CD14-positive monocyte (primary cell): ENCODE data around the gene OR51I1. TPM values are rescaled to one million over a fixed set of nuclear protein-coding genes. Genes with fewer than 3 reads are reported as not detected.

Source experiments
- DNase-seq, 3 donors: peaks; one replicate each; pipeline ENCODE4 v3.0.0-alpha.2; 2011 to 2022
- H2AFZ ChIP-seq: 2 replicates; pipeline ENCODE4 v1.6.0; 2012; ENCODE audit warnings: mild to moderate bottlenecking, low read depth, low read length, inconsistent platforms; ENCODE audit not compliant: insufficient read depth, poor library complexity, severe bottlenecking
- H3K27ac ChIP-seq, 2 donors: 1 replicate in 1 of 2; 2 replicates in 1 of 2; pipeline ENCODE4 v1.5.1; 2012 to 2013; ENCODE audit warnings: low read length in 2 of 2, control low read depth in 1 of 2, inconsistent platforms in 1 of 2, low read depth in 1 of 2, mild to moderate bottlenecking in 1 of 2
- H3K27me3 ChIP-seq, 2 donors: one replicate each; pipeline versions ENCODE4 v1.6.0 to v1.6.1; 2011 to 2013; ENCODE audit warnings: low read length in 2 of 2; ENCODE audit not compliant: control insufficient read depth in 2 of 2, insufficient read depth in 2 of 2
- H3K36me3 ChIP-seq, 2 donors: replicated peaks in 1 of 2; 1 replicate in 1 of 2; 2 replicates in 1 of 2; pipeline versions ENCODE4 v1.5.1 to v1.6.1; 2012 to 2013; ENCODE audit warnings: low read length in 2 of 2, control low read depth in 1 of 2, inconsistent platforms in 1 of 2, mild to moderate bottlenecking in 1 of 2; ENCODE audit not compliant: insufficient read depth in 2 of 2, control insufficient read depth in 1 of 2
- H3K4me1 ChIP-seq, 2 donors: 1 replicate in 1 of 2; 2 replicates in 1 of 2; pipeline versions ENCODE4 v1.5.1 to v1.6.1; 2012 to 2013; ENCODE audit warnings: low read length in 2 of 2, control low read depth in 1 of 2, inconsistent platforms in 1 of 2, mild to moderate bottlenecking in 1 of 2, moderate library complexity in 1 of 2; ENCODE audit not compliant: insufficient read depth in 2 of 2, control insufficient read depth in 1 of 2
- H3K4me2 ChIP-seq: replicated peaks from 2 replicates; pipeline ENCODE3; 2012; ENCODE audit warnings: low read length, moderate library complexity, mild to moderate bottlenecking; ENCODE audit not compliant: poor library complexity, severe bottlenecking; ENCODE audit errors: extremely low read depth
- H3K4me3 ChIP-seq, 3 experiments: fragments of 200-600 bp in 1 of 3; sonication (generic) in 1 of 3; replicated peaks in 1 of 3; 1 replicate in 2 of 3; 2 replicates in 1 of 3; pipeline ENCODE4 v1.5.1; 2011 to 2013; ENCODE audit warnings: low read length in 3 of 3, mild to moderate bottlenecking in 3 of 3, control low read depth in 2 of 3, low read depth in 2 of 3, inconsistent platforms in 1 of 3, moderate library complexity in 1 of 3
- H3K79me2 ChIP-seq: 2 replicates; pipeline ENCODE4 v1.6.0; 2012; ENCODE audit warnings: mild to moderate bottlenecking, control low read depth, inconsistent platforms, low read length, moderate library complexity; ENCODE audit not compliant: insufficient read depth
- H3K9ac ChIP-seq: 2 replicates; pipeline ENCODE4 v1.6.0; 2017; ENCODE audit warnings: low read length, mild to moderate bottlenecking; ENCODE audit not compliant: insufficient read depth, poor library complexity, severe bottlenecking
- H3K9me3 ChIP-seq, 2 donors: replicated peaks in 1 of 2; 1 replicate in 1 of 2; 2 replicates in 1 of 2; pipeline versions ENCODE4 v1.5.1 to v1.6.1; 2012 to 2013; ENCODE audit warnings: low read length in 2 of 2, control low read depth in 1 of 2; ENCODE audit not compliant: control insufficient read depth in 1 of 2, insufficient read depth in 1 of 2
- H4K20me1 ChIP-seq: 2 replicates; pipeline ENCODE4 v1.6.0; 2012; ENCODE audit warnings: mild to moderate bottlenecking, low read length, control low read depth, moderate library complexity; ENCODE audit not compliant: insufficient read depth
- H3K27ac Mint-ChIP-seq, 7 donors: one replicate each; pipeline ENCODE4 v1.8.0; 2020; ENCODE audit warnings: mild to moderate bottlenecking in 7 of 7, mixed read lengths in 7 of 7, moderate library complexity in 6 of 7, inconsistent platforms in 2 of 7
- H3K27me3 Mint-ChIP-seq, 3 donors: one replicate each; pipeline ENCODE4 v1.8.0; 2021 to 2022; ENCODE audit warnings: low read depth in 3 of 3, mild to moderate bottlenecking in 3 of 3, mixed read lengths in 3 of 3, moderate library complexity in 3 of 3, inconsistent platforms in 1 of 3
- H3K36me3 Mint-ChIP-seq, 2 donors: one replicate each; pipeline ENCODE4 v1.8.0; 2020; ENCODE audit warnings: mixed read lengths in 2 of 2, inconsistent platforms in 1 of 2, mild to moderate bottlenecking in 1 of 2
- H3K4me1 Mint-ChIP-seq: one replicate; pipeline ENCODE4 v1.8.0; 2020; ENCODE audit warnings: mild to moderate bottlenecking, mixed read lengths
- H3K4me3 Mint-ChIP-seq, 2 donors: one replicate each; pipeline ENCODE4 v1.8.0; 2020; ENCODE audit warnings: mild to moderate bottlenecking in 2 of 2, mixed read lengths in 2 of 2, moderate library complexity in 1 of 2
- H3K9me3 Mint-ChIP-seq, 7 donors: one replicate each; pipeline ENCODE4 v1.8.0; 2020 to 2022; ENCODE audit warnings: mixed read lengths in 7 of 7, mild to moderate bottlenecking in 6 of 7, moderate library complexity in 6 of 7, inconsistent platforms in 2 of 7
- WGBS: methylation state at CpG from one replicate; pipeline ENCODE4 v1.1.5; 2013; ENCODE audit warnings: missing lambda C conversion rate; ENCODE audit not compliant: insufficient coverage; 5-methylcytosine and 5-hydroxymethylcytosine counted together
- intact Hi-C, 2 donors: fragments of 100-400 bp; cut with micrococcal nuclease; formaldehyde crosslinking; loops; one replicate each; pipeline versions ENCODE4 v1.15.0 to v1.15.1; 2023
- polyA plus RNA-seq, 3 donors: library from polyadenylated mRNA; depleted of rRNA in 1 of 3; unstranded in 2 of 3; stranded (reverse) in 1 of 3; fragments of 300-500 nt in 2 of 3; fragments of >200 nt in 1 of 3; fragmentation: Illumina TruSeq in 2 of 3; gene quantifications; 1 replicate in 2 of 3; 2 replicates in 1 of 3; pipeline ENCODE4 v1.2.3, GENCODE V29; 2012 to 2021
- TF ChIP-seq, protein P1 (sequence below): fragments of 200-600 bp; IDR thresholded peaks from one replicate; pipeline ENCODE4 v1.8.0; 2022; ENCODE audit warnings: antibody characterized with exemption, mild to moderate bottlenecking

Gene OR51I1
- polyA plus RNA-seq, 3 donors, result not detected

GRCh38 chr11:5488798-5489399 is 47.6 kb upstream of the OR51I1 start:
- Histone ChIP-seq H3K9me3 (no peaks in the 10 kb centered on the region), H3K27ac (no peak overlapping the region), H3K9ac (no peak overlapping the region), H3K27me3 (no peaks in the 10 kb centered on the region), H3K4me2 (no peak overlapping the region), H3K4me3 (no peak overlapping the region), H4K20me1 (no peaks in the 10 kb centered on the region), H3K36me3 (no peaks in the 10 kb centered on the region), H3K79me2 (no peaks in the 10 kb centered on the region), H3K4me1 (no peaks in the 10 kb centered on the region), H2AFZ (no peak overlapping the region)
- Mint-ChIP-seq H3K9me3 (no peaks in the 10 kb centered on the region), H3K4me1 (peaks cover 3% of the 10 kb centered on the region), H3K27ac (no peak overlapping the region), H3K4me3 (no peak overlapping the region), H3K27me3 (peaks cover 0 to 3% (median 0%) of the 10 kb centered on the region in 3 donors), H3K36me3 (no peaks in the 10 kb centered on the region)
- TF ChIP-seq, protein P1, sequence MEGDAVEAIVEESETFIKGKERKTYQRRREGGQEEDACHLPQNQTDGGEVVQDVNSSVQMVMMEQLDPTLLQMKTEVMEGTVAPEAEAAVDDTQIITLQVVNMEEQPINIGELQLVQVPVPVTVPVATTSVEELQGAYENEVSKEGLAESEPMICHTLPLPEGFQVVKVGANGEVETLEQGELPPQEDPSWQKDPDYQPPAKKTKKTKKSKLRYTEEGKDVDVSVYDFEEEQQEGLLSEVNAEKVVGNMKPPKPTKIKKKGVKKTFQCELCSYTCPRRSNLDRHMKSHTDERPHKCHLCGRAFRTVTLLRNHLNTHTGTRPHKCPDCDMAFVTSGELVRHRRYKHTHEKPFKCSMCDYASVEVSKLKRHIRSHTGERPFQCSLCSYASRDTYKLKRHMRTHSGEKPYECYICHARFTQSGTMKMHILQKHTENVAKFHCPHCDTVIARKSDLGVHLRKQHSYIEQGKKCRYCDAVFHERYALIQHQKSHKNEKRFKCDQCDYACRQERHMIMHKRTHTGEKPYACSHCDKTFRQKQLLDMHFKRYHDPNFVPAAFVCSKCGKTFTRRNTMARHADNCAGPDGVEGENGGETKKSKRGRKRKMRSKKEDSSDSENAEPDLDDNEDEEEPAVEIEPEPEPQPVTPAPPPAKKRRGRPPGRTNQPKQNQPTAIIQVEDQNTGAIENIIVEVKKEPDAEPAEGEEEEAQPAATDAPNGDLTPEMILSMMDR, result no peak
- intact Hi-C loops, result no loop called here
- WGBS, result 94% methylated on average over 4 of the region's 4 CpGs
- no peak for DNase-seq

GRCh38 chr11:5488385-5488784 is 47.1 kb upstream of the OR51I1 start, which contains the start of gene OR52D1:
Gene OR52D1, plus strand, starts transcription at chr11:5488685. Its CDS starts 22 bp downstream, at chr11:5488707.
- H4K20me1 ChIP-seq, result no peaks in the 10 kb centered on the region
- intact Hi-C loops, result no loop called here

More at GRCh38 chr11:5488385-5488784, 47.1 kb upstream of the OR51I1 start, which contains the start of gene OR52D1:
- Mint-ChIP-seq H3K27ac (no peak within 1 kb of the TSS), H3K9me3 (no peaks in the 10 kb centered on the region), H3K4me3 (no peak within 1 kb of the TSS), H3K36me3 (no peaks in the 10 kb centered on the region), H3K27me3 (peaks cover 0 to 3% (median 0%) of the 10 kb centered on the region in 3 donors), H3K4me1 (peaks cover 3% of the 10 kb centered on the region)
- Histone ChIP-seq H3K27me3 (no peaks in the 10 kb centered on the region), H3K79me2 (no peaks in the 10 kb centered on the region), H3K4me3 (no peak within 1 kb of the TSS), H3K9me3 (no peaks in the 10 kb centered on the region), H3K4me1 (no peaks in the 10 kb centered on the region), H3K36me3 (no peaks in the 10 kb centered on the region), H3K9ac (no peak within 1 kb of the TSS), H3K4me2 (no peak within 1 kb of the TSS), H2AFZ (no peak within 1 kb of the TSS), H3K27ac (no peak within 1 kb of the TSS)
- TF ChIP-seq, protein P1, result no peak
- DNase-seq, result no peak
